B cell (primary cell): ENCODE measurements around the gene TRIO.

ENCODE experiments used
- CTCF ChIP-seq: fragments of 200-600 bp; IDR thresholded peaks from one replicate; pipeline ENCODE4 v1.8.0; 2022; ENCODE audit warnings: antibody characterized with exemption, mild to moderate bottlenecking
- EZH2 ChIP-seq: IDR thresholded peaks from 2 replicates; pipeline ENCODE4 v1.6.1; 2012; ENCODE audit warnings: borderline replicate concordance, low read depth, mild to moderate bottlenecking, moderate library complexity, low read length; ENCODE audit not compliant: insufficient read depth, poor library complexity, severe bottlenecking

DNA sequence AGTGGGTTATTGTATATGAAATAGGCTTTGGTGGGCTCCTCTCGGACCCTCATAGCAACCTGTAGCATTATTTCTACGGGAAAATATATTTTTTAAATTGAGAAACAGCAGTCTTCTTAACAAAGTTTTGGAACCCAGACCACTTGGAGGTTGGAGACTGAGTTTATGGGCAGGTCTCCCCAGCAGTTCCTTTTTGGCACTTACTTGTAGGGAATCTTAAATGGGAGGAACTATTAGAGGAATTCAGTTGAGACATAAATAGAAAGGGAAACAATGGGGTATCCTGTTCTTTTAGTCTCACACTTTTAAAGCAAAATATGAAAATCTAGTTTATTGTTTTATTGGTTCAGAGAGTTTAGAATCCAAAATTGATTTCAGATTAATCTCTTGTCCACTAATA lies 111.5 kb downstream of the TRIO start:
- no peak for TF ChIP-seq CTCF
- no peak for TF ChIP-seq EZH2
